Fibroblast of lung (primary cell): ENCODE data around the gene ZNF548.

Experiments
- EZH2 ChIP-seq: IDR thresholded peaks from 2 replicates; pipeline ENCODE4 v1.5.1; 2012; ENCODE audit warnings: low read length, control low read depth, mild to moderate bottlenecking; ENCODE audit errors: missing control alignments
- TF ChIP-seq, protein P1 (sequence below), 2 donors: IDR thresholded peaks in 1 of 2; conservative IDR thresholded peaks in 1 of 2; 1 replicate in 1 of 2; 2 replicates in 1 of 2; pipeline ENCODE4 v1.5.1; 2011 to 2012; ENCODE audit warnings: low read length in 2 of 2, control low read depth in 1 of 2, inconsistent platforms in 1 of 2, low read depth in 1 of 2, mild to moderate bottlenecking in 1 of 2

DNA sequence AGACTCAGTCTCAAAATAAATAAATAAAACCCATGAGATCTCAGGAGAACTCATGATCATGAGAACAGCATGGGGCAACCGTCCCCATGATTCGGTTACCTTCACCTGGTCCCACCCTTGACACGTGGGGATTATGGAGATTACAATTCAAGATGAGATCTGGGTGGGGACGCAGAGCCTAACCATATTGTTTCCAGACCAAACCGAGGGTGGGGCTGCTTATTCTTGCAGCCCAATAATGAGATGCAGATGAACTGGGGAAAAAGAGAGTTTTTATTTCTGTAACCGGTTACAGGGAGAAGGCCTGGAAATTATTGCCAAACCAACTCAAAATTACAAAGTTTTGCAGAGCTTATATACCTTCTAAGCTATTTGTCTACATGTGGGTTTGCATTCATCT is 13.5 kb upstream of the ZNF548 start:
- TF ChIP-seq, protein P1, sequence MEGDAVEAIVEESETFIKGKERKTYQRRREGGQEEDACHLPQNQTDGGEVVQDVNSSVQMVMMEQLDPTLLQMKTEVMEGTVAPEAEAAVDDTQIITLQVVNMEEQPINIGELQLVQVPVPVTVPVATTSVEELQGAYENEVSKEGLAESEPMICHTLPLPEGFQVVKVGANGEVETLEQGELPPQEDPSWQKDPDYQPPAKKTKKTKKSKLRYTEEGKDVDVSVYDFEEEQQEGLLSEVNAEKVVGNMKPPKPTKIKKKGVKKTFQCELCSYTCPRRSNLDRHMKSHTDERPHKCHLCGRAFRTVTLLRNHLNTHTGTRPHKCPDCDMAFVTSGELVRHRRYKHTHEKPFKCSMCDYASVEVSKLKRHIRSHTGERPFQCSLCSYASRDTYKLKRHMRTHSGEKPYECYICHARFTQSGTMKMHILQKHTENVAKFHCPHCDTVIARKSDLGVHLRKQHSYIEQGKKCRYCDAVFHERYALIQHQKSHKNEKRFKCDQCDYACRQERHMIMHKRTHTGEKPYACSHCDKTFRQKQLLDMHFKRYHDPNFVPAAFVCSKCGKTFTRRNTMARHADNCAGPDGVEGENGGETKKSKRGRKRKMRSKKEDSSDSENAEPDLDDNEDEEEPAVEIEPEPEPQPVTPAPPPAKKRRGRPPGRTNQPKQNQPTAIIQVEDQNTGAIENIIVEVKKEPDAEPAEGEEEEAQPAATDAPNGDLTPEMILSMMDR (conservative IDR thresholded peaks at IDR 0.05 in 1 of 2, IDR thresholded peaks at IDR 0.05 in 1 of 2; ENCODE audit: low read depth in 1 of 2, low read length in 2 of 2), result no peak
- no peak for TF ChIP-seq EZH2
